ENCODE measurements around the gene ERVMER34-1.

The ERVMER34-1 gene

GRCh38 chr4:52704661-52705060 is 46.6 kb downstream of the ERVMER34-1 start:
- no peak overlapping the region for H3K27ac ChIP-seq
- no peak for DNase-seq
- intact Hi-C loops (cut with DNase I; ENCODE audit: low total_unique reads), result no loop called here
- TF ChIP-seq, protein P1, sequence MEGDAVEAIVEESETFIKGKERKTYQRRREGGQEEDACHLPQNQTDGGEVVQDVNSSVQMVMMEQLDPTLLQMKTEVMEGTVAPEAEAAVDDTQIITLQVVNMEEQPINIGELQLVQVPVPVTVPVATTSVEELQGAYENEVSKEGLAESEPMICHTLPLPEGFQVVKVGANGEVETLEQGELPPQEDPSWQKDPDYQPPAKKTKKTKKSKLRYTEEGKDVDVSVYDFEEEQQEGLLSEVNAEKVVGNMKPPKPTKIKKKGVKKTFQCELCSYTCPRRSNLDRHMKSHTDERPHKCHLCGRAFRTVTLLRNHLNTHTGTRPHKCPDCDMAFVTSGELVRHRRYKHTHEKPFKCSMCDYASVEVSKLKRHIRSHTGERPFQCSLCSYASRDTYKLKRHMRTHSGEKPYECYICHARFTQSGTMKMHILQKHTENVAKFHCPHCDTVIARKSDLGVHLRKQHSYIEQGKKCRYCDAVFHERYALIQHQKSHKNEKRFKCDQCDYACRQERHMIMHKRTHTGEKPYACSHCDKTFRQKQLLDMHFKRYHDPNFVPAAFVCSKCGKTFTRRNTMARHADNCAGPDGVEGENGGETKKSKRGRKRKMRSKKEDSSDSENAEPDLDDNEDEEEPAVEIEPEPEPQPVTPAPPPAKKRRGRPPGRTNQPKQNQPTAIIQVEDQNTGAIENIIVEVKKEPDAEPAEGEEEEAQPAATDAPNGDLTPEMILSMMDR (IDR thresholded peaks at IDR 0.05), result no peak
- H3K27me3 ChIP-seq, result no peaks in the 10 kb centered on the region
- H3K9me3 ChIP-seq, result no peaks in the 10 kb centered on the region
- no peaks in the 10 kb centered on the region for H3K36me3 ChIP-seq
- H3K4me3 ChIP-seq, result no peak overlapping the region
- H3K4me1 ChIP-seq, result peaks cover 0 to 9% (median 0%) of the 10 kb centered on the region in 4 donors

DNA sequence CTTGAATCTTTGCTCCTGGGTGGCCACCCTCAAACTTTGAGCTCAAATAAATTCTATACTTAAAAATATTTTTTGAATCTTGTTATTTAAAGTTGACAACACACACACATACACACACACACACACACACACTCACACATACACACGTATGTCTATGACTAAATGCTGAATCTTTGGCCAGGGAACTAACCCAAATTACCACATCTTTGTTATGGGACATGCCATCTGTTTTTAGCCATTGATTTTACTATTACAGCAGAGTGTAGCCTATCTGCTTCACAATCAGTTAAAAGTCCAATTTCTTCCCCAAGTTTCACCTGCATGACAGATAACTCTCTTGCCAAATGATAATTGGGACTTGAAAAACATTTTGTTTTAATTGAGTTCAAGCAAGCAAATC is 47.1 kb downstream of the ERVMER34-1 start:
- Histone ChIP-seq H3K4me1 (peaks cover 0 to 9% (median 0%) of the 10 kb centered on the region in 4 donors), H3K9me3 (no peaks in the 10 kb centered on the region), H3K27ac (no peak overlapping the region), H3K36me3 (no peaks in the 10 kb centered on the region), H3K4me3 (no peak overlapping the region), H3K27me3 (no peaks in the 10 kb centered on the region)
- TF ChIP-seq, protein P1 (IDR thresholded peaks at IDR 0.05), result no peak
- intact Hi-C loops (cut with DNase I; ENCODE audit: low total_unique reads), result no loop called here
- DNase-seq, result no peak

DNA sequence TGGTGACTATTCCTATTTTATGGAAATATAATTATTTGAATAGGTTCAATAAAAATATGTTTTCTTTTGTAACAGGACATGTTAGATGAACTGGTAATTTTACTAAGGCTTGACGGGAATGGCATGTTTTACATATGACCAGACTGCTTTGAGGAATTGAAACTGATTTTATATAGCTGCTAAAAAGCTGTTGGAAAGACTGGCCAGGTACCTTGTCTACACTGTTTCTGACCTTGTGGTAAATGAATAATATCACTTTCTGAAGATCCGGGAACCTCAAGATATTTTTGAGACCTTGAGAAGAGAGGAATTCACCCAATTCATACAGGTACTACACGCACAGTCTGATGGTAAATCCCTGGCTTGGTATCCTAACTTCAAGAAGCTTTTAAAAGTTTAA is 50.0 kb downstream of the ERVMER34-1 start:
- Histone ChIP-seq H3K27ac (no peak overlapping the region), H3K27me3 (no peaks in the 10 kb centered on the region), H3K4me3 (no peak overlapping the region), H3K36me3 (no peaks in the 10 kb centered on the region), H3K9me3 (no peaks in the 10 kb centered on the region), H3K4me1 (peaks cover 0 to 17% (median 0%) of the 10 kb centered on the region in 4 donors)
- intact Hi-C loops (cut with DNase I; ENCODE audit: low total_unique reads), result no loop called here
- TF ChIP-seq, protein P1 (IDR thresholded peaks at IDR 0.05), result no peak
- no peak for DNase-seq

- no peak overlapping the region for H3K4me3 ChIP-seq
- TF ChIP-seq, protein P1 (IDR thresholded peaks at IDR 0.05), result no peak
- H3K9me3 ChIP-seq, result peaks cover 0 to 9% (median 0%) of the 10 kb centered on the region in 3 donors
Observed at GRCh38 chr4:52694936-52695335, 56.3 kb downstream of the ERVMER34-1 start.

DNA sequence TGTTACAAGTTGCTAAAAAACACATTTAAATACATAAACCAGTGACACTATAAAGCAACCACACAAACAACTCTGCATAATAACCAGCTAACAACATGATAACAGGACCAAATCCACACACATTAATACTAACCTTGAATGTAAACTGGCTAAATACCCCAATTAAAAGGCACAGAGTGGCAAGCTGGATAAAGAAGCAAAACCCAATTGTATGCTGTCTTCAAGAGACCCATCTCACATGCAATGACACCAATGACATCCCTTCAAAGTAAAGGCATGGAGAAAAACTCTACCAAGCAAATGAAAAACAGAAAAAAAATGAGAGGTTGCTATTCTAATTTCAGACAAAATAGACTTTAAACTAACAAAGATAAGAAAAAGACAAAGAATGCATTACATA is 57.7 kb downstream of the ERVMER34-1 start:
- DNase-seq, result no peak
- no peaks in the 10 kb centered on the region for H3K36me3 ChIP-seq
- H3K27me3 ChIP-seq, result no peaks in the 10 kb centered on the region
- intact Hi-C loops (cut with DNase I; ENCODE audit: low total_unique reads), result no loop called here
- TF ChIP-seq, protein P1 (IDR thresholded peaks at IDR 0.05), result no peak
- peaks cover 0 to 9% (median 0%) of the 10 kb centered on the region in 3 donors for H3K9me3 ChIP-seq
- H3K27ac ChIP-seq, result no peak overlapping the region
- H3K4me3 ChIP-seq, result no peak overlapping the region
- peaks cover 0 to 8% (median 0%) of the 10 kb centered on the region in 4 donors for H3K4me1 ChIP-seq

More at GRCh38 chr4:52694936-52695335, 56.3 kb downstream of the ERVMER34-1 start:
- Histone ChIP-seq H3K27me3 (no peaks in the 10 kb centered on the region), H3K36me3 (no peaks in the 10 kb centered on the region), H3K4me1 (peaks cover 0 to 8% (median 0%) of the 10 kb centered on the region in 4 donors), H3K27ac (no peak overlapping the region)
- intact Hi-C loops (cut with DNase I; ENCODE audit: low total_unique reads), result no loop called here
- no peak for DNase-seq

Measured in tibial artery (tissue), 4 donors.